ENCODE data around the gene CELA2B.
"Not testable (repeated sequence)": the region's sequence is repeated elsewhere in the genome, so short reads cannot be mapped to it uniquely, and the experiment has no call there.

The CELA2B gene

GRCh38 chr1:15443281-15443680 is 32.6 kb upstream of the CELA2B start:
- DNase-seq: no peak
- intact Hi-C loops (cut with DNase I): no loop called here

- intact Hi-C loops (cut with DNase I): no loop called here
- DNase-seq: no peak
These were observed 31.2 kb upstream of the CELA2B start for GRCh38 chr1:15444468-15445389.

- intact Hi-C loops (cut with DNase I): no loop called here
- no peak for DNase-seq
These were observed 30.3 kb upstream of the CELA2B start for GRCh38 chr1:15445390-15446122.

- DNase-seq: no peak
- intact Hi-C loops (cut with DNase I): no loop called here
These were observed 29.7 kb upstream of the CELA2B start for GRCh38 chr1:15446212-15446611.

- intact Hi-C loops (cut with DNase I): no loop called here
These were observed 26.9 kb upstream of the CELA2B start for GRCh38 chr1:15448877-15449462.

DNA sequence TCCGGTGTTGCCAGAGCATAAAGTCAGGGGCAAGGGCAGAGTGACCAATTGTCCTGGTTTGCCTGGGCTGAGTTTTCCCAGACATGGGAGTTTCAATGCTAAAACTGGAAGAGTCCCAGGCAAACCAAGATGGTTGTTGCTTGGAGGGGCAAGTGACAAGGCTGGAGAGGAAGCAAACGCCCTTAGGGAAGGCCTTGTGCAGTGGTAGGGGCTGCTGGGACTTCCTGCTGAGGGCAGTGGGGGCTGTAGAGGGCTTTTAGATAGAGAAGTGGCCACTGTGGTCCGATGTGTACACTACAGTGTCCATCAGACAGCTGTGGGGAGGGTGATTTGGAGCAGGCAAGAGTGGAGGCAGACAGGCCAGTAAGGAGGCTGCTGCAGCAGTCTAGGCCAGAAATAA is 26.3 kb upstream of the CELA2B start:
- intact Hi-C loops (cut with DNase I): no loop called here
- DNase-seq: no peak

More at GRCh38 chr1:15448877-15449462, 26.9 kb upstream of the CELA2B start:
- DNase-seq: no peak

- intact Hi-C loops (cut with DNase I): no loop called here
- no peak for DNase-seq
These were observed 24.7 kb upstream of the CELA2B start for GRCh38 chr1:15451014-15451722.

GRCh38 chr1:15452216-15452615 is 23.7 kb upstream of the CELA2B start:
- intact Hi-C loops (cut with DNase I): no loop called here
- no peak for DNase-seq

GRCh38 chr1:15452866-15453571 is 22.9 kb upstream of the CELA2B start:
- intact Hi-C loops (cut with DNase I): no loop called here
- DNase-seq: no peak

GRCh38 chr1:15453734-15454133 is 22.2 kb upstream of the CELA2B start:
- intact Hi-C loops (cut with DNase I): no loop called here
- no peak for DNase-seq

- DNase-seq: no peak
- intact Hi-C loops (cut with DNase I): no loop called here
These were observed 21.6 kb upstream of the CELA2B start for GRCh38 chr1:15454256-15454655.

DNA sequence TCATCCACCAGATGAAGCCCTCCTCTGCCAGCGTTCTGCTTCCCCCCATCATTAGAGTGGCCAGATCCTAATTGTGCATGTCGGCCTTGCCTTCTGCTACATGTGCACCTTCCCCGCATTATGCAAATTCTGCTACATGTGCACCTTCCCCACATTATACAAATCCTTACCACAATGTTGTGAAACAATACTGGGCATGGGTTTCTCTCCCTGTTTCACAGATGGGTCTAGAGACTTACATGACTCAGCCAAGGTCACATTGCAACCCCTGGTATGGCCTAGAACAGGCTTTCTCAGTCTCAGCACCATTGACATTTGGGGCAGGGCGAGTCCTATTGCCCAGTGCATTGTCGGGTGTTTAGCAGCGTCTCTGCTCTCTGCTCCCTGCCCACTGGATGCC is 20.4 kb upstream of the CELA2B start:
- intact Hi-C loops (cut with DNase I): no loop called here
- no peak for DNase-seq

- no peak for DNase-seq
- intact Hi-C loops (cut with DNase I): no loop called here
These were observed 19.5 kb upstream of the CELA2B start, which contains the start of gene CELA2A for GRCh38 chr1:15456313-15456954. TSS of gene CELA2A (plus strand) at chr1:15456732. CDS start at chr1:15456754, 22 bp downstream.

DNA sequence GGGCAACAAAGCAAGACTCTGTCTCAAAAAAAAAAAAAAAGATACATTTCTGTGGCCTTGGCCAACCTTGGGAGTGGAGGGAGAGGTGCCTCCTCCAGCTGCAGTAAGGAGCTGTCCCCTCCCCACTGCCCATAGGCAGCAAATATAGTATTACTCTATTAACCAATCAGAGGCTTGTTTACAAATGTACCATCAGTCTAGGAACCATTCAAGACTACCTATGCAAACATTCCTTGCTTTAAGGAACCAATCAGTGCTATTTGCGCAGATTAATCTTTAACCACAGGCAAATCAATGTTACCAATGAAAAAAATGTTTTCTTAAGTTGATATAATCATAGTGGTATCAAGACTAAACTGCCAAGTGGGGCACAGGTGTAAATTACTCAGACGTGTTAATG is 18.3 kb upstream of the CELA2B start:
- no peak for DNase-seq

GRCh38 chr1:15458388-15458787 is 17.5 kb upstream of the CELA2B start:
- intact Hi-C loops (cut with DNase I); DNase-seq: not testable (repeated sequence)

More for the DNA sequence above, 18.3 kb upstream of the CELA2B start:
- intact Hi-C loops (cut with DNase I): no loop called here

DNA sequence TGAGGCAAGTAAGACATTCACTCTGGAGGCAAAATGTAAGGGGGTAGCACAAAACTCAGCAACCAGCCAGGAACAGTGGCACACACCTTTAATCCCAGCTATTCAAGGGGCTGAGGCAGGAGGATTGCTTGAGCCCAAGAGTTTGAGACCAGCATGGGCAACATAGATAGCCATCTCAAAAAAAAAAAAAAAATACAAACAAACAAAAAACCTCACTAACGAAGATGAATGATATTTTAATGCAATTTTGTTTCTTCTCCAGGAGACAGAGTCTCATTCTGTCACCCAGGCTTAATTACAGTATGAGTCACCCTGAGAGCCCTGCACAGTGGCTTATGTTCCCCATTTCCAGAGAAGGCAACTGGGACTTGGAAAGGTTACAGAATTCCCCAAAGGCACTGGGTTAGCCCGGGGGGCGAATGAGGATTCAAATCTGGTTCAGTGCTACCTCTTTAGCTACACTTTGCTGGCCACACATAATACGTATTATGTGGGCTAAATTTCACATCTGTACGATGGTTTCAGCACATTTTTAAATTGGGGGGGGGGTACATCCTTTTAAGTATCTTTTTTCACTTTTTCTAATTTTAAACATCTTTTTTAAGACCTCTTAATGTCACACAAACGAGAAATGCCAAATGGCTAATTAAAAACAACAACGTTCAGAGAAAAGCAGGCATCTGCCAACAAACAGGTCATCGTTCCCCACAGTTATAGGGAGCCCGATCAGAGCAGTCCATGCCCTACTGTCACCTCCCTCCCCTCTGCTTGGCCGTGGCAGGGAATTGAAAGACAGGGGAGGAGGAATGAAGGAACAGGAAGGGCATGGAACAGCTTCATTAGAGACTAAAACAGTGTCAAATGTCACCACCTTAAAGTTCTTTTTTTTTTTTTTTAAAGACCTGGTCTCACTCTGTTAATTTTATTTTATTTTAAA is 15.9 kb upstream of the CELA2B start:
- DNase-seq: peak in 9 of 42 donors; percentile 4 to 49 (median 18)

GRCh38 chr1:15460708-15461095 is 15.2 kb upstream of the CELA2B start:
- intact Hi-C loops (cut with DNase I): no loop called here
- DNase-seq: no peak

More for the DNA sequence above, 15.9 kb upstream of the CELA2B start:
- intact Hi-C loops (cut with DNase I): no loop called here

Data from head of caudate nucleus (tissue), 42 donors.